ENCODE measurements around the gene ESCO1. TPM values are rescaled to one million over a fixed set of nuclear protein-coding genes. Genes with fewer than 3 reads are reported as not detected.

ESCO1 gene
- total RNA-seq, 1 donor from 2014 or later: 9.2 TPM

DNA sequence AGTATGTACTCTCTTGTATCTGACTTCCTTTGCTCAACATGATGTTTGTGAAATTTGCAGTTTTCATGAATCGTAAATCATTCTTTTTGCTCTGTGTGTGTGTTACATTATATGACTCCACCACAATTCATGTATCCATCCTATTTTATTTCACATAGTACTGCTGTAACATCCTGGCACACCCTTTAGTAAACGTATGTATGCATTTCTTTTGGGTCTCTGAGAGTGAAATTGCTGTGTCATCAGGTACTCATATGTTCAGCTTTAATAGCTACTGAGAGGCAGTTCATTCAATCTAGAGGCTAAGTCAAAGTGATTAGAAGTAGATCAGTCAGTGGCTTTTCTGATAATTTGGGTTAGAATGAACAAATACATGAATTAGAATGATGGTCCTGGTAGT, 118.8 kb downstream of the ESCO1 start:
- intact Hi-C loops (cut with micrococcal nuclease): no loop called here

DNA sequence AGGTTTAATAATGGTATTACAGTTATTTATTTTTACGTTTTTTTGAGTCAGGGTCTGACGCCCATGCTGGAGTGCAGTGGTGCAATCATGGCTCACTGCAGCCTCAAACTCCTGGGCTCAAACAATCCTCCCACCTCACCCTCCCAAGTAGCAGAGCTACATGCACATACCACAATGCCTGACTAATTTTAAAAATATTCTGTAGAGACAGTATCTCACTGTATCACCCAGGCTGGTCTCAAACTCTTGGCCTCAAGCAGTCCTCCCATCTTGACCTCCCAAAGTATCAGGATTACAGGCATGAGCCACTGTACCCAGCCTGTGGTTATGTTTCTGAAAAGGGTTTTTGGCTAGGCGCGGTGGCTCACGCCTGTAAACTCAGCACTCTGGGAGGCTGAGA, 120.8 kb downstream of the ESCO1 start:
- no peaks in the 10 kb centered on the region for H3K36me3 ChIP-seq
- no peak overlapping the region for H3K27ac ChIP-seq (replicated peaks)
- no peaks in the 10 kb centered on the region for H3K9me3 ChIP-seq (replicated peaks)
- DNase-seq: no peak
- intact Hi-C loops (cut with micrococcal nuclease): no loop called here
- no peaks in the 10 kb centered on the region for H3K27me3 ChIP-seq (ENCODE audit: low read depth)
- H3K4me3 ChIP-seq: no peak overlapping the region
- peaks cover 3% of the 10 kb centered on the region for H3K4me1 ChIP-seq
- TF ChIP-seq, protein P1, sequence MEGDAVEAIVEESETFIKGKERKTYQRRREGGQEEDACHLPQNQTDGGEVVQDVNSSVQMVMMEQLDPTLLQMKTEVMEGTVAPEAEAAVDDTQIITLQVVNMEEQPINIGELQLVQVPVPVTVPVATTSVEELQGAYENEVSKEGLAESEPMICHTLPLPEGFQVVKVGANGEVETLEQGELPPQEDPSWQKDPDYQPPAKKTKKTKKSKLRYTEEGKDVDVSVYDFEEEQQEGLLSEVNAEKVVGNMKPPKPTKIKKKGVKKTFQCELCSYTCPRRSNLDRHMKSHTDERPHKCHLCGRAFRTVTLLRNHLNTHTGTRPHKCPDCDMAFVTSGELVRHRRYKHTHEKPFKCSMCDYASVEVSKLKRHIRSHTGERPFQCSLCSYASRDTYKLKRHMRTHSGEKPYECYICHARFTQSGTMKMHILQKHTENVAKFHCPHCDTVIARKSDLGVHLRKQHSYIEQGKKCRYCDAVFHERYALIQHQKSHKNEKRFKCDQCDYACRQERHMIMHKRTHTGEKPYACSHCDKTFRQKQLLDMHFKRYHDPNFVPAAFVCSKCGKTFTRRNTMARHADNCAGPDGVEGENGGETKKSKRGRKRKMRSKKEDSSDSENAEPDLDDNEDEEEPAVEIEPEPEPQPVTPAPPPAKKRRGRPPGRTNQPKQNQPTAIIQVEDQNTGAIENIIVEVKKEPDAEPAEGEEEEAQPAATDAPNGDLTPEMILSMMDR (IDR thresholded peaks at IDR 0.05; ENCODE audit: borderline replicate concordance): no peak

More for the DNA sequence above, 118.8 kb downstream of the ESCO1 start:
- DNase-seq: no peak
- H3K4me3 ChIP-seq: no peak overlapping the region
- H3K9me3 ChIP-seq (replicated peaks): no peaks in the 10 kb centered on the region
- peaks cover 4% of the 10 kb centered on the region for H3K4me1 ChIP-seq
- no peak overlapping the region for H3K27ac ChIP-seq (replicated peaks)
- H3K27me3 ChIP-seq (ENCODE audit: low read depth): no peaks in the 10 kb centered on the region
- no peaks in the 10 kb centered on the region for H3K36me3 ChIP-seq
- TF ChIP-seq, protein P1 (IDR thresholded peaks at IDR 0.05; ENCODE audit: borderline replicate concordance): no peak

Other genes starting within 250 kb of the ESCO1 start
- gene SNRPD1, start 11.6 kb upstream of the ESCO1 start, total RNA-seq: 23.9 TPM
- 3.7 TPM for gene ABHD3, start 104.1 kb upstream of the ESCO1 start, total RNA-seq
- gene MIB1, start 140.1 kb upstream of the ESCO1 start, total RNA-seq: 19.5 TPM

Measured in left ventricle myocardium inferior (tissue), 1 donor.